Common myeloid progenitor, CD34-positive (primary cell): Measurements from ENCODE around the gene SRC.
A peak's percentile ranks its signal among the peaks of the same experiment; 100 is the strongest.

ENCODE experiments used
- CTCF ChIA-PET: fragments of 350-600 bp; sonication (Branson Sonifier 250); formaldehyde crosslinking; loops from one replicate; lab custom pipeline; 2021; ENCODE audit warnings: antibody characterized with exemption; lab: Charles Lee
- POLR2A ChIA-PET: fragments of 350-600 bp; sonication (Branson Sonifier 250); formaldehyde crosslinking; loops from one replicate; lab custom pipeline; 2021; ENCODE audit warnings: antibody characterized with exemption; lab: Charles Lee
- DNase-seq, 3 donors: peaks; one replicate each; pipeline versions ENCODE4 v3.0.0 to v3.0.0-alpha.2; 2013
- H3K27ac ChIP-seq, 2 experiments: 1 replicate in 1 of 2; 2 replicates in 1 of 2; pipeline ENCODE4 v1.7.0; 2013; ENCODE audit warnings: inconsistent platforms in 2 of 2, low read length in 2 of 2, mild to moderate bottlenecking in 2 of 2, low read depth in 1 of 2, moderate library complexity in 1 of 2; ENCODE audit not compliant: severe bottlenecking in 2 of 2, insufficient read depth in 1 of 2, poor library complexity in 1 of 2
- H3K27me3 ChIP-seq, 5 experiments: replicated peaks in 2 of 5; 1 replicate in 3 of 5; 2 replicates in 2 of 5; pipeline versions ENCODE4 v1.6.1 to v1.7.0; 2013; ENCODE audit warnings: low read length in 4 of 5, mild to moderate bottlenecking in 2 of 5, moderate library complexity in 2 of 5, inconsistent platforms in 1 of 5; ENCODE audit not compliant: insufficient read depth in 5 of 5, control insufficient read depth in 4 of 5
- H3K36me3 ChIP-seq, 4 experiments: 1 replicate in 2 of 4; 2 replicates in 2 of 4; pipeline versions ENCODE4 v1.6.1 to v1.7.0; 2013; ENCODE audit warnings: low read length in 3 of 4, control low read depth in 1 of 4, mild to moderate bottlenecking in 1 of 4; ENCODE audit not compliant: control insufficient read depth in 4 of 4, insufficient read depth in 4 of 4
- H3K4me1 ChIP-seq, 4 experiments: 1 replicate in 3 of 4; 2 replicates in 1 of 4; pipeline versions ENCODE4 v1.6.1 to v1.7.1; 2013; ENCODE audit warnings: low read length in 3 of 4, mild to moderate bottlenecking in 3 of 4, control low read depth in 1 of 4, inconsistent platforms in 1 of 4, moderate library complexity in 1 of 4; ENCODE audit not compliant: control insufficient read depth in 4 of 4, insufficient read depth in 4 of 4; ENCODE audit errors: control extremely low read depth in 1 of 4
- H3K4me3 ChIP-seq, 7 experiments: 1 replicate in 4 of 7; 2 replicates in 3 of 7; pipeline versions ENCODE4 v1.5.1 to v1.7.0; 2013; ENCODE audit warnings: mild to moderate bottlenecking in 7 of 7, low read length in 6 of 7, moderate library complexity in 6 of 7, inconsistent platforms in 2 of 7, low read depth in 2 of 7, control low read depth in 1 of 7; ENCODE audit not compliant: insufficient read depth in 4 of 7, control insufficient read depth in 1 of 7; ENCODE audit errors: extremely low read depth in 1 of 7
- H3K9me3 ChIP-seq, 5 experiments: 1 replicate in 4 of 5; 2 replicates in 1 of 5; pipeline versions ENCODE4 v1.6.1 to v1.7.1; 2013; ENCODE audit warnings: low read length in 4 of 5, mild to moderate bottlenecking in 2 of 5, inconsistent platforms in 1 of 5, low read depth in 1 of 5, moderate library complexity in 1 of 5; ENCODE audit not compliant: control insufficient read depth in 4 of 5, insufficient read depth in 2 of 5; ENCODE audit errors: control extremely low read depth in 1 of 5
- WGBS: methylation state at CpG from one replicate; pipeline ENCODE4 v1.1.5; 2013; ENCODE audit not compliant: insufficient coverage; 5-methylcytosine and 5-hydroxymethylcytosine counted together

SRC gene

GRCh38 chr20:37317994-37318640, 27.8 kb upstream of the SRC start:
- WGBS = 74% methylated on average over 8 of the region's 9 CpGs
- Histone ChIP-seq H3K4me1 (peaks cover 6 to 55% (median 43%) of the 10 kb centered on the region in 4 experiments), H3K27ac (no peak overlapping the region), H3K4me3 (no peak overlapping the region), H3K36me3 (peaks cover 0 to 35% (median 3%) of the 10 kb centered on the region in 4 experiments), H3K27me3 (no peaks in the 10 kb centered on the region), H3K9me3 (no peaks in the 10 kb centered on the region)
- CTCF ChIA-PET = interaction anchor here (0.6 to 2.0 kb wide), 4 partner anchors 13 to 67 kb away, joined by 3 to 12 read pairs (median 6); no protein-coding TSS in a partner anchor
- no peak for DNase-seq
- POLR2A ChIA-PET = interaction anchor here (1.0 kb wide), 1 partner anchor 61 kb away, joined by 5 read pairs; no protein-coding TSS in a partner anchor

GRCh38 chr20:37319151-37319671, 26.7 kb upstream of the SRC start:
- ChIA-PET CTCF (interaction anchor here (0.9 to 2.0 kb wide), 7 partner anchors 11 to 66 kb away, joined by 3 to 12 read pairs (median 3); no protein-coding TSS in a partner anchor), POLR2A (no interaction called here)
- Histone ChIP-seq H3K4me3 (no peak overlapping the region), H3K4me1 (peaks cover 6 to 52% (median 39%) of the 10 kb centered on the region in 4 experiments), H3K27ac (no peak overlapping the region), H3K27me3 (no peaks in the 10 kb centered on the region), H3K36me3 (peaks cover 0 to 27% (median 3%) of the 10 kb centered on the region in 4 experiments), H3K9me3 (no peaks in the 10 kb centered on the region)
- DNase-seq = peak in 2 of 3 donors; percentile 46 to 63
- 46% methylated on average over 7 of the region's 8 CpGs for WGBS

DNA sequence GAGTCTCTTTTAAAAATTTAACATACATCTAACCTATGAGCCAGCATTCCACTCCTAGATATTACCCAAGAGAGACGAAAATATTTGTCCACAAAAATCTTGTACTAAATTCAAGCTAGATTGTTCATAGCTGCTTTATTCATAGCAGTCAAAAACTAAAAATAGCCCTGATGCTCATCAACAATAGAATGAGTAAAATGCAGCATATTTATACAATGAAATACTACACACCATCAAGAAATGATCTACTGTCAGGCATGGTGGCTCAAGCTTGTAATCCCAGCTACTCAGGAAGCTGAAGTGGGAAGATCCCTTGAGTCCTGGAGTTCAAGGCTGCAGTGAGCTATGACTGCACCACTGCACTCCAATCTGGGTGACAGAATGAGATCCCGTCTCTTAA, 22.0 kb upstream of the SRC start:
- Histone ChIP-seq H3K27ac (no peak overlapping the region), H3K4me3 (no peak overlapping the region), H3K27me3 (no peaks in the 10 kb centered on the region), H3K4me1 (peaks cover 0 to 5% (median 1%) of the 10 kb centered on the region in 4 experiments), H3K9me3 (no peaks in the 10 kb centered on the region), H3K36me3 (no peaks in the 10 kb centered on the region)
- WGBS = no CpG with 5 or more reads among the region's 2 CpGs
- DNase-seq = no peak
- ChIA-PET POLR2A (no interaction called here), CTCF (interaction anchor here (1.1 to 1.2 kb wide), 2 partner anchors 20 to 32 kb away, joined by 3 to 4 read pairs; no protein-coding TSS in a partner anchor)

DNA sequence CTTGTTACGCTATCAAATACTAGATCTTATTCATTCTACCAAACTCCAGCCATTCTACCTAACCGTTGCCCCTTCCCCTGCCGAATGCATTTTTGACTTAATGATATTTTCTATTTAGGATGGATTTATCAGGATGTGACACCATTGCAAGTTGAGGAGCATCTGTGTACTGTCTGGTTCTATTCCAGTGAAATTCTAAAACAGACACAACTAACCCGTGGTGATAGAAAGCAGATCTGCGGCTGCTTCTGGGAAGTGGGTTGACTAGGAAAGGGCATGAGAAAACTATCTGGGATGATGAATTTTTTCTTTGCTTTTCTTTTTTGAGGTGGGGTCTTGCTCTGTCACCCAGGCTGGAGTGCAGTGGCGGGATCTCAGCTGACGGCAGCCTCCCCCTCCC, 20.7 kb upstream of the SRC start:
- CTCF ChIA-PET = interaction anchor here (0.6 to 1.2 kb wide), 2 partner anchors 12 to 19 kb away, joined by 4 read pairs; no protein-coding TSS in a partner anchor
- 100% methylated on average over 2 of the region's 7 CpGs for WGBS
- POLR2A ChIA-PET = no interaction called here

DNA sequence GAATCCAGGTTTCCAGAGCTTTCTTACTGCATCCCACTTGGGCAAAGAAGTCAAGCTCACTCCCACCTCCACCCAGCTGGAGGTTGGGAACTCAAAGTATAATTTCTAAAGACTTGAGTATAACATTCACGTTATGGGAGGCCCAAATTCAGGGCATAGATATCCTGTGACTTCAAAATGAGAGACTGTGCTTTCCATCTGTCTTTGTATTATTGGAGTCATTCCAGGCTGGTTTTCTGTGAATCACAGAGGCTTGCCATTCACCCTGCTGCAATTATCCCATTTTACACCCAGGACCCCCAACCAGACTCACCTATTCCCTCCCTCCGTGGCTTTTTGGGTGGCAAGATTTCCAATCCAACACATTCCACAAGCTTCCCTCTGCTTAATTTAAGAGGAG, 19.3 kb upstream of the SRC start:
- H3K36me3 ChIP-seq = no peaks in the 10 kb centered on the region
- no peak overlapping the region for H3K4me3 ChIP-seq
- 100% methylated on average over 1 of the region's 2 CpGs for WGBS
- DNase-seq = no peak
- H3K9me3 ChIP-seq = no peaks in the 10 kb centered on the region
- ChIA-PET POLR2A (interaction anchor here (1.2 kb wide), 1 partner anchor 10 kb away, joined by 3 read pairs; no protein-coding TSS in a partner anchor), CTCF (interaction anchor here (1.0 to 1.2 kb wide), 2 partner anchors 17 to 37 kb away, joined by 3 read pairs; partner anchors contain the start of gene MANBAL)
- H3K27me3 ChIP-seq = no peaks in the 10 kb centered on the region
- H3K27ac ChIP-seq = no peak overlapping the region
- H3K4me1 ChIP-seq = no peaks in the 10 kb centered on the region

More for the DNA sequence above, 20.7 kb upstream of the SRC start:
- Histone ChIP-seq H3K9me3 (no peaks in the 10 kb centered on the region), H3K4me3 (no peak overlapping the region), H3K27ac (no peak overlapping the region), H3K27me3 (no peaks in the 10 kb centered on the region), H3K4me1 (no peaks in the 10 kb centered on the region), H3K36me3 (no peaks in the 10 kb centered on the region)
- no peak for DNase-seq

GRCh38 chr20:37327748-37328147, 18.2 kb upstream of the SRC start:
- 97% methylated on average over 13 of the region's 13 CpGs for WGBS

More at GRCh38 chr20:37327748-37328147, 18.2 kb upstream of the SRC start:
- ChIA-PET POLR2A (interaction anchor here (1.0 kb wide), 1 partner anchor 29 kb away, joined by 3 read pairs; no protein-coding TSS in a partner anchor), CTCF (interaction anchor here (1.0 to 1.5 kb wide), 3 partner anchors 16 to 58 kb away, joined by 3 read pairs; partner anchors contain the start of gene MANBAL)
- Histone ChIP-seq H3K9me3 (no peaks in the 10 kb centered on the region), H3K4me3 (no peak overlapping the region), H3K27ac (no peak overlapping the region), H3K27me3 (no peaks in the 10 kb centered on the region), H3K4me1 (peaks cover 0 to 5% (median 0%) of the 10 kb centered on the region in 4 experiments), H3K36me3 (no peaks in the 10 kb centered on the region)
- no peak for DNase-seq
